Measurements from ENCODE around the gene FAT1. TPM values are rescaled to one million over a fixed set of nuclear protein-coding genes. Genes with fewer than 3 reads are reported as not detected.

The FAT1 gene
- total and polyA plus RNA-seq, 8 donors: 8.2 to 272 (median 60.4) TPM

GRCh38 chr4:186657764-186658163 lies 65.9 kb downstream of the FAT1 start:
- WGBS, 5 donors: 45 to 71% (median 62%) methylated on average over 4 of the region's 4 CpGs

GRCh38 chr4:186653969-186654368 lies 69.7 kb downstream of the FAT1 start:
- no peak for DNase-seq
- TF ChIP-seq EP300 (IDR thresholded peaks at IDR 0.05) (no peak), POLR2A (IDR thresholded peaks at IDR 0.05) (no peak), CTCF (IDR thresholded peaks at IDR 0.05) (no peak), POLR2AphosphoS5 (IDR thresholded peaks at IDR 0.05) (no peak)
- 69 to 82% (median 74%) methylated on average over 3 of the region's 3 CpGs for WGBS, 5 donors
- peaks cover 0 to 29% (median 13%) of the 10 kb centered on the region in 4 donors for H3K4me1 ChIP-seq
- H3K27ac ChIP-seq: no peak overlapping the region
- H3K27me3 ChIP-seq: no peaks in the 10 kb centered on the region
- H3K4me3 ChIP-seq: no peak overlapping the region
- intact Hi-C loops (cut with DNase I; ENCODE audit: low total_unique reads): no loop called here
- H3K36me3 ChIP-seq: peaks cover 0 to 5% (median 2%) of the 10 kb centered on the region in 4 donors
- no peaks in the 10 kb centered on the region for H3K9me3 ChIP-seq

More at GRCh38 chr4:186657764-186658163, 65.9 kb downstream of the FAT1 start:
- no peak overlapping the region for H3K27ac ChIP-seq
- H3K9me3 ChIP-seq: no peaks in the 10 kb centered on the region
- H3K27me3 ChIP-seq: no peaks in the 10 kb centered on the region
- no peak for DNase-seq
- peaks cover 0 to 8% (median 3%) of the 10 kb centered on the region in 4 donors for H3K4me1 ChIP-seq
- peaks cover 0 to 23% (median 15%) of the 10 kb centered on the region in 4 donors for H3K36me3 ChIP-seq
- no peak overlapping the region for H3K4me3 ChIP-seq
- intact Hi-C loops (cut with DNase I; ENCODE audit: low total_unique reads): no loop called here
- TF ChIP-seq POLR2AphosphoS5 (IDR thresholded peaks at IDR 0.05) (no peak), EP300 (IDR thresholded peaks at IDR 0.05) (no peak), CTCF (IDR thresholded peaks at IDR 0.05) (no peak), POLR2A (IDR thresholded peaks at IDR 0.05) (no peak)

- TF ChIP-seq CTCF (IDR thresholded peaks at IDR 0.05) (peak in 1 of 7 experiments; percentile 9), POLR2AphosphoS5 (IDR thresholded peaks at IDR 0.05) (peak; percentile 63 to 69 (median 69)), POLR2A (IDR thresholded peaks at IDR 0.05) (no peak), EP300 (IDR thresholded peaks at IDR 0.05) (no peak)
- Histone ChIP-seq H3K4me1 (peaks cover 0 to 21% (median 13%) of the 10 kb centered on the region in 4 donors), H3K27ac (peak overlapping the region in 2 of 5 donors; percentile 50 to 56), H3K27me3 (no peaks in the 10 kb centered on the region), H3K4me3 (peak overlapping the region; percentile 34 to 48 (median 38)), H3K36me3 (peaks cover 0 to 5% (median 2%) of the 10 kb centered on the region in 4 donors), H3K9me3 (no peaks in the 10 kb centered on the region)
- intact Hi-C loops (cut with DNase I; ENCODE audit: low total_unique reads): no loop called here
- WGBS, 5 donors: 17 to 46% (median 39%) methylated on average over 21 of the region's 21 CpGs
- DNase-seq: peak; percentile 82 to 87
These were observed 72.0 kb downstream of the FAT1 start for GRCh38 chr4:186651624-186652023.

- peaks cover 0 to 21% (median 13%) of the 10 kb centered on the region in 4 donors for H3K4me1 ChIP-seq
- peaks cover 0 to 5% (median 2%) of the 10 kb centered on the region in 4 donors for H3K36me3 ChIP-seq
- DNase-seq: no peak
- TF ChIP-seq POLR2A (IDR thresholded peaks at IDR 0.05) (no peak), POLR2AphosphoS5 (IDR thresholded peaks at IDR 0.05) (no peak), EP300 (IDR thresholded peaks at IDR 0.05) (no peak), CTCF (IDR thresholded peaks at IDR 0.05) (no peak)
- H3K9me3 ChIP-seq: no peaks in the 10 kb centered on the region
- 57 to 89% (median 68%) methylated on average over 5 of the region's 5 CpGs for WGBS, 5 donors
- H3K4me3 ChIP-seq: peak overlapping the region; percentile 34 to 48 (median 38)
- no peaks in the 10 kb centered on the region for H3K27me3 ChIP-seq
- peak overlapping the region in 2 of 5 donors; percentile 50 to 56 for H3K27ac ChIP-seq
- intact Hi-C loops (cut with DNase I; ENCODE audit: low total_unique reads): no loop called here
These were observed 72.5 kb downstream of the FAT1 start for GRCh38 chr4:186651181-186651603.
